Gastroesophageal sphincter (tissue), 4 donors: ENCODE results near the gene ELOB. TPM values are rescaled to one million over a fixed set of nuclear protein-coding genes. Genes with fewer than 3 reads are reported as not detected.
A peak's percentile ranks its signal among the peaks of the same experiment; 100 is the strongest.

ENCODE experiments used
- ATAC-seq: fragments of 150-250 bp; one replicate; pipeline ENCODE4 v1.9.1; 2016; ENCODE audit warnings: mild to moderate bottlenecking, moderate library complexity
- H3K27ac ChIP-seq, 4 donors: fragments of 200-600 bp; sonication (generic) in 3 of 4; 1 replicate in 3 of 4; 2 replicates in 1 of 4; pipeline ENCODE4 v1.5.1; 2016 to 2019
- H3K27me3 ChIP-seq: fragments of 200-600 bp; sonication (generic); one replicate; pipeline ENCODE4 v1.5.1; 2019
- H3K36me3 ChIP-seq, 2 donors: fragments of 200-600 bp; sonication (generic); one replicate each; pipeline ENCODE4 v1.5.1; 2019; ENCODE audit warnings: control low read depth in 1 of 2
- H3K4me1 ChIP-seq, 3 donors: fragments of 200-600 bp; sonication (generic); 1 replicate in 2 of 3; 2 replicates in 1 of 3; pipeline ENCODE4 v1.5.1; 2016 to 2019; ENCODE audit warnings: control low read depth in 2 of 3
- H3K4me3 ChIP-seq, 2 donors: fragments of 200-600 bp; sonication (generic); one replicate each; pipeline ENCODE4 v1.5.1; 2019; ENCODE audit warnings: mild to moderate bottlenecking in 1 of 2, moderate library complexity in 1 of 2
- H3K9me3 ChIP-seq, 3 donors: fragments of 200-600 bp; sonication (generic); one replicate each; pipeline ENCODE4 v1.5.1; 2017 to 2019; ENCODE audit warnings: control low read depth in 2 of 3
- EP300 ChIP-seq: sonication (generic); formaldehyde crosslinking; IDR thresholded peaks from one replicate; pipeline ENCODE4 v1.6.1; 2017; ENCODE audit warnings: antibody characterized with exemption, mild to moderate bottlenecking
- POLR2A ChIP-seq, 2 donors: fragments of 450-650 bp; IDR thresholded peaks; one replicate each; pipeline ENCODE4 v1.6.1; 2017; ENCODE audit warnings: antibody characterized with exemption in 2 of 2, mild to moderate bottlenecking in 2 of 2, moderate library complexity in 1 of 2
- POLR2AphosphoS5 ChIP-seq: sonication (generic); formaldehyde crosslinking; IDR thresholded peaks from one replicate; pipeline ENCODE4 v1.6.1; 2017; ENCODE audit warnings: antibody characterized with exemption
- WGBS, 2 donors: methylation state at CpG; one replicate each; pipeline ENCODE4 v1.1.5; 2018; ENCODE audit warnings: low coverage in 1 of 2; 5-methylcytosine and 5-hydroxymethylcytosine counted together
- total RNA-seq, 4 donors: library from RNA; depleted of rRNA; stranded (reverse); fragments of >200 nt; gene quantifications; one replicate each; pipeline ENCODE4 v1.1.0, GENCODE V29; 2016
- TF ChIP-seq, protein P1 (sequence below), 4 experiments: fragments of 200-600 bp in 2 of 4; fragments of 450-650 bp in 2 of 4; sonication (generic) in 1 of 4; IDR thresholded peaks; one replicate each; pipeline ENCODE4 v1.5.1; 2017 to 2019; ENCODE audit warnings: antibody characterized with exemption in 4 of 4, mild to moderate bottlenecking in 2 of 4, moderate library complexity in 2 of 4

ELOB gene
- total RNA-seq, 4 donors from 2014 or later: 216 to 269 (median 251) TPM

GRCh38 chr16:2819179-2819938, 42.3 kb upstream of the ELOB start:
- Histone ChIP-seq H3K27me3 (peaks cover 70% of the 10 kb centered on the region), H3K36me3 (no peaks in the 10 kb centered on the region), H3K4me1 (no peaks in the 10 kb centered on the region), H3K9me3 (no peaks in the 10 kb centered on the region), H3K27ac (no peak overlapping the region), H3K4me3 (no peak overlapping the region)
- no peak for TF ChIP-seq EP300
- TF ChIP-seq, protein P1, sequence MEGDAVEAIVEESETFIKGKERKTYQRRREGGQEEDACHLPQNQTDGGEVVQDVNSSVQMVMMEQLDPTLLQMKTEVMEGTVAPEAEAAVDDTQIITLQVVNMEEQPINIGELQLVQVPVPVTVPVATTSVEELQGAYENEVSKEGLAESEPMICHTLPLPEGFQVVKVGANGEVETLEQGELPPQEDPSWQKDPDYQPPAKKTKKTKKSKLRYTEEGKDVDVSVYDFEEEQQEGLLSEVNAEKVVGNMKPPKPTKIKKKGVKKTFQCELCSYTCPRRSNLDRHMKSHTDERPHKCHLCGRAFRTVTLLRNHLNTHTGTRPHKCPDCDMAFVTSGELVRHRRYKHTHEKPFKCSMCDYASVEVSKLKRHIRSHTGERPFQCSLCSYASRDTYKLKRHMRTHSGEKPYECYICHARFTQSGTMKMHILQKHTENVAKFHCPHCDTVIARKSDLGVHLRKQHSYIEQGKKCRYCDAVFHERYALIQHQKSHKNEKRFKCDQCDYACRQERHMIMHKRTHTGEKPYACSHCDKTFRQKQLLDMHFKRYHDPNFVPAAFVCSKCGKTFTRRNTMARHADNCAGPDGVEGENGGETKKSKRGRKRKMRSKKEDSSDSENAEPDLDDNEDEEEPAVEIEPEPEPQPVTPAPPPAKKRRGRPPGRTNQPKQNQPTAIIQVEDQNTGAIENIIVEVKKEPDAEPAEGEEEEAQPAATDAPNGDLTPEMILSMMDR (IDR thresholded peaks at IDR 0.05): no peak
- no peak for TF ChIP-seq POLR2AphosphoS5
- TF ChIP-seq POLR2A (IDR thresholded peaks at IDR 0.05): no peak
- ATAC-seq: no peak
- WGBS, 2 donors: 52 to 64% methylated on average over 3 to 7 of the region's 18 CpGs

DNA sequence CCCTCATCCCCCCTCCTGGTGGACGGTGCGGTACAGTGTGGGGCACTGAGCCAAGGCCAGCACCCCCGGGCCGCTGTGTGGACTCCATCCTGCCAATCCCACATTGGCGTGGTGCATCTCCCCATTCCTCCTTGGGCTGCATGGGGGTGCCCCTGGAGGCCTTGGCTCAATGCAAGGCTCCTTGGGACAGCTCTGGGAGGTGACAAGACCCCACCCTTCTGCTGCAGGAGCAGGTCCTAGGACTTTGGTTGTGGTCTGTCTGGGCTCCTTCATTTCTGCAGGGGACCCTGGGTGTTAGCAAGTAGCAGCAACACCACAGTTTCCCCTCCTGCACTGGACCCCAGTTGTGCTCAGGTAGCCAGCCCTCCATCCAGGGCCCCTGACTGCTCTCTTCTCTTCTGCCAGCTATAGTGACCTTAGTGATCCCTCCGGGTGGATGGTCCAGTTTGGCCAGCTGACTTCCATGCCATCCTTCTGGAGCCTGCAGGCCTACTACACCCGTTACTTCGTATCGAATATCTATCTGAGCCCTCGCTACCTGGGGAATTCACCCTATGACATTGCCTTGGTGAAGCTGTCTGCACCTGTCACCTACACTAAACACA, 41.3 kb upstream of the ELOB start:
- 54 to 83% methylated on average over 4 to 7 of the region's 10 CpGs for WGBS, 2 donors
- H3K4me1 ChIP-seq: no peaks in the 10 kb centered on the region
- H3K4me3 ChIP-seq: no peak overlapping the region
- H3K27ac ChIP-seq: no peak overlapping the region
- H3K36me3 ChIP-seq: no peaks in the 10 kb centered on the region
- no peak for TF ChIP-seq EP300
- H3K9me3 ChIP-seq: no peaks in the 10 kb centered on the region
- no peak for ATAC-seq
- H3K27me3 ChIP-seq: peaks cover 78% of the 10 kb centered on the region

DNA sequence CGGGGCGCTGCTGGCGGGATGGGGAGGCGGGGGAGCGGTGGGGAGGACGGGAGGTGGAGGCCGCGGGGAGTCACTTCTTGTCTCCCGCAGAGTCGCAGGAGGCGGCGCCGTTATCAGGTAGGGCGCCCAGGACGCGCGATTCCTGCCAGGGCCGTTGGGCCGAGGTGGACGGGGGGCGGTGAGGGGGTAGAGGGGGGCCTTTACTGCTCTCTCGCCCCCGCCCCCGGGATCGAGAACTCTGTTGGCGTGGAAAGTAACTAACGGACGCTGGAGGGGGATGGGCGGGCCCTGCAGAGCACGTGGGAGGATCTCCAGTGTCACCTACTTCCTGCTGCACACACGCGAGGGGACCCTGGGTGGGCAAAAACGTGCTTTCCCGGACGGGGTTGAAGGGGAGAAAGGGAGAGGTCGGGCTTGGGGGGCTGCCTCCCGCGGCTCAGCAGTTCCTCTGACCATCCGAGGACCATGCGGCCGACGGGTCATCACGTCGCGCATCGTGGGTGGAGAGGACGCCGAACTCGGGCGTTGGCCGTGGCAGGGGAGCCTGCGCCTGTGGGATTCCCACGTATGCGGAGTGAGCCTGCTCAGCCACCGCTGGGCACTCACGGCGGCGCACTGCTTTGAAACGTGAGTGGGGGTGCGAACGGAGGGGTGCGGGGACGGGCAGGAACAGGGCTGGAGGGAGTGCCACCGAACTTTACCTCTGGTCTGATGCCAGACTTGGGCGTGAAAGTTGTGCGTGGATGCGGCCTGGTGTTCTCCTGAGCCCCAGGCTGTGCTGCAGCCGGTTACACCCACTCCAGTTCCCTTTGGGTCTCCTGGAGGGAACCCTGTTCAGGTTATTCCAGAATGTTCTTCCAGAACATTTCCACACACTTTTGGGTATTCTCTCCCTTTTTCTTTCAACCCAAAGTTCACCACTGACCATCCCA, 40.5 kb upstream of the ELOB start:
- 28% methylated on average over 9 of the region's 68 CpGs; no CpG with 5 or more reads in 1 of the 2 donors for WGBS, 2 donors
- Histone ChIP-seq H3K9me3 (no peaks in the 10 kb centered on the region), H3K27me3 (peaks cover 86% of the 10 kb centered on the region), H3K36me3 (no peaks in the 10 kb centered on the region), H3K4me1 (no peaks in the 10 kb centered on the region), H3K27ac (no peak overlapping the region), H3K4me3 (no peak overlapping the region)
- TF ChIP-seq EP300: no peak
- TF ChIP-seq, protein P1 (IDR thresholded peaks at IDR 0.05): no peak
- no peak for ATAC-seq

DNA sequence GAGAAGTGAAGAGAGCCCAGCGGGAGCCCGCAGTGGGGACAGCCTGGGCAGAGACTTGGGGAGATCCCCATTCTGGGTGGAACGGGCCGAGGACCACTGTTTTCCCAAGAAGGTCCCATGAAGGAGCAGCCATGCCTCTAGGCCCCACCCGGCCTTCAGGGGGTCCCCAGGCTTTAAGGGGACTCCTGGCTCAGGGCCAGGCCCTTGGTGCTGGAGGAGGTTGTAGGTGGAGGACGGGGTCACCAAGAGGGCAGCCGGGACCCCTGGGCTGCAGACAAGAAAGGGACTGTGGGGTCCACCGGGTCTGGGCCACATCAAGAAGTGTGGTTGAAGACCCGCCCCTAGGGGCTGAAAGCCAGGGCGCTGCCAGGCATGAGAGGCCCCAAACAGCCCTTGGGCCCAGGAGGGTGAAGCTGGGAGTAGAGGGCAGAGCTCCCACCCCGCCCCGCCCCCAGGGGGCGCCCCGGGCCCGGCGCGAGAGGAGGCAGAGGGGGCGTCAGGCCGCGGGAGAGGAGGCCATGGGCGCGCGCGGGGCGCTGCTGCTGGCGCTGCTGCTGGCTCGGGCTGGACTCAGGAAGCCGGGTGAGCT, 39.8 kb upstream of the ELOB start, which contains the start of gene PRSS21:
TSS of gene PRSS21 (plus strand) at position 487 of the 589 bp plus-strand sequence. CDS start at position 519, 32 bp downstream.
- TF ChIP-seq, protein P1 (IDR thresholded peaks at IDR 0.05): peak in 1 of 4 experiments; percentile 11
- no peak for TF ChIP-seq POLR2AphosphoS5
- TF ChIP-seq EP300: no peak
- TF ChIP-seq POLR2A (IDR thresholded peaks at IDR 0.05): no peak
- Histone ChIP-seq H3K4me3 (no peak within 1 kb of the TSS), H3K27me3 (peaks cover 91% of the 10 kb centered on the region), H3K9me3 (no peaks in the 10 kb centered on the region), H3K4me1 (no peaks in the 10 kb centered on the region), H3K27ac (no peak within 1 kb of the TSS), H3K36me3 (no peaks in the 10 kb centered on the region)
- 78 to 100% methylated on average over 3 of the region's 28 CpGs for WGBS, 2 donors
- no peak for ATAC-seq

GRCh38 chr16:2815299-2815771, 38.3 kb upstream of the ELOB start:
- no peaks in the 10 kb centered on the region for H3K9me3 ChIP-seq
- 73% methylated on average over 5 of the region's 10 CpGs; no CpG with 5 or more reads in 1 of the 2 donors for WGBS, 2 donors
- no peaks in the 10 kb centered on the region for H3K4me1 ChIP-seq
- H3K4me3 ChIP-seq: no peak overlapping the region
- no peak overlapping the region for H3K27ac ChIP-seq
- ATAC-seq: no peak
- no peaks in the 10 kb centered on the region for H3K36me3 ChIP-seq
- H3K27me3 ChIP-seq: peaks cover 94% of the 10 kb centered on the region
- TF ChIP-seq EP300 (no peak), POLR2AphosphoS5 (no peak), POLR2A (IDR thresholded peaks at IDR 0.05) (no peak)
- TF ChIP-seq, protein P1 (IDR thresholded peaks at IDR 0.05): no peak
